ENCODE measurements around the gene KLHDC2.
"Not testable (repeated sequence)": the region's sequence is repeated elsewhere in the genome, so short reads cannot be mapped to it uniquely, and the experiment has no call there.

KLHDC2 gene

DNA sequence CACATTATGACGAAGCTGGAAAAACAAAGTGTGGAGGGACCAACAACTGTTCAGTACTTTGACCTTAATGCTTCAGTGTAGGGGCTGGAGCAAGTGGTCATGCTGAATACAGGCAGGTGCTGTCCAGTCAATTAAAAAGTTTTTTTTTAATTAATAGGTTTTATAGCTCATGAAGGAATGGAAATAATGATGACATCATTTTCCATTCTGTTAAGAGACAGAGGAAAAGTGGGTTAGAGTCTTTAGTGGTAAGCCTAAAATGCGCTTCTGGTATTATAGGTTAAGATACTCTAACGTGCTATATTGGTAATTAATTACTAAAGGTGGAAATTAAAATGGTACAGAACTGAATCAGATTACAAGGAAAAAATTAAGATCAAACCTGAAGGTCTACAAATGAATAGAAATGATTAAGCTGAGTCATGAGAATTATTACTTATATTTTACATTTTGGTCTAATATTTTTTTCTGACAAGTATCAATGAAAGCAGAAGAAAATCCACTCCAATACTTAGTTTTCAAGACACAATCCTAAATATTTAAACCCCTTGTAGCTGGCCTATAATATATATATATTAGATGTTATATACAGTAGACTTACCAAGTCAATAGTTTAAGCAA, 15.6 kb downstream of the KLHDC2 start:
- no peak for DNase-seq

DNA sequence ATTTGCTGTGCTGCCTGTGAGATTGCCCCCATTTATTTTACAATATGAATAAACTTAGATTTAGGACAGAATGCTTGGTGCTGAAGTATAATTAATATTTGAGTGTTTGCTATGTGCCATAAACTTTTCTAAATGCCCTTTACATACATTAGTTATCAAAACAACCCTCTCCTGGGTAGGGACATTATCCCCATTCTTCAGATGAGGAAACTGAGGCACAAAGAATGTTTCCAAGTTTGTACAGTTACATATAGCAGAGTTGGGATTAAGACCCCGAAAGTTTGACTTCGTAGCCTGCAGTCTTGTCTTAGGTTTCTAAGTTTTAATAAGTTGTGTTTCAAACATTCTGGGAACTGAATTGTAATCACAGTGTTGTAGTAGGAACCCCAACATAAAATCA, 18.4 kb downstream of the KLHDC2 start:
- no peak for DNase-seq

DNA sequence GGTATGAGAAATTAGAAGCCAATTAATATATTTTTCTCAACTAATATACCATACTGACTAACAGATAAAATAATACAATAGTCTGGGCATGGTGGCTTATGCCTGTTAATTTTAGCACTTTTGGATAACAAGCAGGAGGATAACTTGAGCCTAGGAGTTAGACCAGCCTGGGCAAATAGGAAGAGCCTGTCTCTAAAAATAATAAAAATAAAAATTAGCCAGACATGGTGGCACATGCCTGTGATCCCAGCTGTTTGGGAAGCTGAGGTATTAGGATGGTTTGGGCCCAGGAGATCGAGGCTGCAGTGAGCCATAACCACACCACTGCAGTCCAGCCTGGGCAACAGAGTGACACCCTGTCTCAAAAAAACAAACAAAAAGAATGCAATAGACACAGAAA, 24.7 kb downstream of the KLHDC2 start:
- no peak for DNase-seq

DNA sequence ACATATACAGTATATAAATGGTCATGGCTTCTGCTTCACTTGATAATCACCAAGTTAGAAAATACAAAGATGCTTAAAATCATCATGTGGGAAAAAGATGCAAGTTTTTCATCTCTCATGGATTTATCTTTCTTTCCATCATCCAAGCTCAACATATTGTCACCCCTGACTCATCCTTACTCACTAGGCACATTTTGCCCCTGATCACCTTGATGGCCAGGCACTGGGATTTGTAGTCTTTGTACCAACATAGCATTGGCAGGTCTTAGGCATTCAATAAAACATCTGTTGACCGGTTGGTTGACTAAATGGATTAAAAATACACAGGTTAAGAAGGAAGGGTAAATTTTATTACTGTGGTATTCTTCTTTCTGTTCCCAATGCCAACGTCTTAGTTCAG, 28.1 kb downstream of the KLHDC2 start:
- no peak for DNase-seq

DNA sequence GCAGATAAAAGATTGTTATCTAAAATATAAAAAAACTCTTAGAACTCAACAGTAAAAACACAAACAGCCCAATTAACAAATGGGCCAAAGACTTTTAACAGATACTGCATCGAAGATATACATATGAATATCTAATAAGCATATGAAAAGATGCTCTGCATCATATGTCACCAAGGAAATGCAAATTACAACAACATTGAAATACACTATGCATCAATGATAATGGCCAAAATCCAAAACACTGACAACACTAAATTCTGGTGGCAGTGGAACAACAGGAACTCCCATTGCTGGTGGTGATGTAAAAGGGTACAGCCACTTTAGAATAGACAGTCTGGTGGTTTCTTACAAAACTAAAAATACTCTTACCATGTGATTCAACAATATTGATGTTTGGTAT, 40.8 kb downstream of the KLHDC2 start:
- no peak for DNase-seq

DNA sequence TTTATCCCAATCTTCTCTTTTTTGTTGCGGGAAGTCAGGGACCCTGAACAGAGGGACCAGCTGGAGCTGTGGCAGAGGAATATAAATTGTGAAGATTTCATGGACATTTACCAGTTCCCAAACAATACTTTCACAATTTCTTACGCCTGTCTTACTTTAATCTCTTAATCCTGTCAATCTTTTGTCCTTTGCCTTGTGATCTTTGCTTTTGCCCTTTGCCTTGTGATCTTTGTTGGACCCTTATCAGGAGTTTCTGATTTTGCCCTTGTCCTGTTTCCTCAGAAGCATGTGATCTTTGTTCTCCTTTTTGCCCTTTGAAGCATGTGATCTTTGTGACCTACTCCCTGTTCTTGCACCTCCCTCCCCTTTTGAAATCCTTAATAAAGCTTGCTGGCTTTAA, 48.2 kb downstream of the KLHDC2 start:
- not testable (repeated sequence) for DNase-seq

DNA sequence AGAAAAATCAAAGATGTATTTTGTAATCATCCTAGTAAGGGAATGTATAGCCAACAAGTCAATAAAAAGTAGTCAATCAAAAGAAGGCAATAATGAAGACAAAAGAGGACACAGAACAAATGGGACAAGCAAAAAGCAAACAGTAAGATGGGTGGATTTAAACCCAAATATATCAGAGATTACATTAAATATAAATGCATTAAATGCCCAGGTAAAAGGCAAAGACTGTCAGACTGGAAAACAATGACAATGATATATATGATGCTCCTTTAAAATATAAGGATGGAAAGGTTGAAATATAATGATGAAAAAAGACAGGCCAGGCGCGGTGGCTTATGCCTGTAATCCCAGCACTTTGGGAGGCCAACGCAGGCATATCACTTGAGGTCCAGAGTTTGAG, 48.9 kb downstream of the KLHDC2 start:
- no peak for DNase-seq

DNA sequence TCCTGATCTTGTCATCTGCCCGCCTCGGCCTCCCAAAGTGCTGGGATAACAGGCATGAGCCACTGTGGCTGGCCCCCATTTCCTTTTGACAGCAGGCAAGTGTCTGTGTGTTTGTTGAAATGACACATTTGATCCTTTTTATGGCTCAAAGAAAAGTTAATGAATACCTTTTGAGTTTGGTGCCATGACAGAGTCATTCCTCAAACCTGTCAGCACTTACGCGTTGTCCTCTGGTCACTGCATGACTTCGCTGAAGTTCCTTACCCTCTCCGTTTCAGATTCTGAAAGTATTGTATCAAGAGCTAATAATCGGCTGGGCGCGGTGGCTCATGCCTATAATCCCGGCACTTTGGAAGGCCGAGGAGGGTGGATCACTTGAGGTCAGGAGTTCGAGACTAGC, 52.2 kb downstream of the KLHDC2 start:
- DNase-seq: no peak

DNA sequence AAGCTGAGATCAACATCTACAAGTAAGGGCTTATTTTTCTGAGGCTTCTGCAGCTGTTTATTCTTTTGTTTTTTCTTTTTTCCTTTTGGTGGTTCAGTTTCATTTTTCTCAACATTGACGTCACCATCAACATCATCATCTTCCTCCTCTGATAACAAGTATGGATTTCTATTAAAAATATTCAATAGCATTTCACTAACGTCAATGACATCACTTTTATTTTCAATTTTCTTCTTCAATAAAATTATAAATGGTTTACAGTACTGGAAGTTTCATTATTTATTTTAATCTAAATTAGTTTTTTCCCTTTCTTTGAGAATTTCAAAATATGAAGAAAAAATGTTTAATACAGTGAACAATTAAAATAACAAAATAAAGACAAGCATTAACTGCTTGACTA, 60.7 kb downstream of the KLHDC2 start:
- no peak for DNase-seq

All from activated CD4-positive, alpha-beta T cell treated with anti-CD3 and anti-CD28 coated beads, Interleukin-2, amount 50 U/mL, for 4 hours (primary cell).